Left lung (tissue), 10 donors: ENCODE results near the gene DTD1. TPM values are rescaled to one million over a fixed set of nuclear protein-coding genes. Genes with fewer than 3 reads are reported as not detected.

Source experiments
- ATAC-seq: fragments of 200-7000 bp; cut with Tn5 transposase; one replicate; pipeline ENCODE4 v1.9.1; 2020; ENCODE audit warnings: moderate library complexity
- DNase-seq, 4 donors: peaks; one replicate each; pipeline ENCODE4 v3.0.0-alpha.2; 2013 to 2020
- H3K27ac ChIP-seq, 2 donors: fragments of 200-600 bp; sonication (generic) in 1 of 2; one replicate each; pipeline versions ENCODE4 v1.5.0 to v1.8.0; 2020 to 2021
- H3K27me3 ChIP-seq, 2 donors: fragments of 200-600 bp; sonication (generic) in 1 of 2; one replicate each; pipeline versions ENCODE4 v1.5.0 to v1.8.0; 2020 to 2021
- H3K36me3 ChIP-seq, 2 donors: fragments of 200-600 bp; sonication (generic) in 1 of 2; one replicate each; pipeline versions ENCODE4 v1.5.0 to v1.8.0; 2020 to 2021
- H3K4me1 ChIP-seq, 2 donors: fragments of 200-600 bp; one replicate each; pipeline ENCODE4 v1.8.0; 2021
- H3K4me3 ChIP-seq, 2 donors: fragments of 200-600 bp; sonication (generic) in 1 of 2; one replicate each; pipeline versions ENCODE4 v1.5.0 to v1.8.0; 2020 to 2021; ENCODE audit warnings: mild to moderate bottlenecking in 1 of 2
- H3K9me3 ChIP-seq, 2 donors: fragments of 200-600 bp; sonication (generic) in 1 of 2; one replicate each; pipeline versions ENCODE4 v1.5.0 to v1.8.0; 2020 to 2021
- CTCF ChIP-seq, 2 donors: fragments of 200-600 bp; sonication (generic) in 1 of 2; IDR thresholded peaks; one replicate each; pipeline versions ENCODE4 v1.5.0 to v1.8.0; 2021; ENCODE audit warnings: antibody characterized with exemption in 2 of 2
- intact Hi-C, 2 donors: fragments of 100-400 bp; cut with DNase I; formaldehyde crosslinking; loops; one replicate each; pipeline versions ENCODE4 v1.11.2 to v1.14.2; 2022
- polyA plus RNA-seq, 6 donors: library from polyadenylated mRNA; unstranded; fragments of 120-200 nt; gene quantifications; one replicate each; pipeline ENCODE4 v1.2.1, GENCODE V29; 2013; ENCODE audit not compliant: insufficient read length in 6 of 6
- total RNA-seq, 2 donors: library from RNA; stranded (reverse); fragmentation: NEBNext Ultra II Directional; extraction: Animal tissue kit (Norgen Biotek cat#: 25700); gene quantifications; one replicate each; pipeline ENCODE4 v1.2.1, GENCODE V29; 2021
- donor health status: DM: no; HTN: yes; CAD: no.
- donor health status: DM: no; HTN: no; CAD: no.

DTD1 gene
- total and polyA plus RNA-seq, 8 donors = 14.8 to 27.5 (median 25.6) TPM

GRCh38 chr20:18684775-18685174 lies 96.9 kb downstream of the DTD1 start:
- Histone ChIP-seq H3K4me1 (no peaks in the 10 kb centered on the region), H3K36me3 (no peaks in the 10 kb centered on the region), H3K9me3 (no peaks in the 10 kb centered on the region), H3K27me3 (no peaks in the 10 kb centered on the region), H3K4me3 (no peak overlapping the region), H3K27ac (no peak overlapping the region)
- DNase-seq (no peak), ATAC-seq (no peak)
- no peak for TF ChIP-seq CTCF (IDR thresholded peaks at IDR 0.05)
- intact Hi-C loops = no loop called here

GRCh38 chr20:18685406-18685805 lies 97.6 kb downstream of the DTD1 start:
- TF ChIP-seq CTCF (IDR thresholded peaks at IDR 0.05) = no peak
- Histone ChIP-seq H3K27ac (no peak overlapping the region), H3K4me3 (no peak overlapping the region), H3K36me3 (no peaks in the 10 kb centered on the region), H3K9me3 (no peaks in the 10 kb centered on the region), H3K27me3 (no peaks in the 10 kb centered on the region), H3K4me1 (no peaks in the 10 kb centered on the region)
- DNase-seq = no peak
- ATAC-seq = no peak
- intact Hi-C loops = no loop called here

- H3K4me1 ChIP-seq = no peaks in the 10 kb centered on the region
- no peak overlapping the region for H3K4me3 ChIP-seq
- TF ChIP-seq CTCF (IDR thresholded peaks at IDR 0.05) = no peak
- DNase-seq = no peak
- no peaks in the 10 kb centered on the region for H3K36me3 ChIP-seq
- no peak overlapping the region for H3K27ac ChIP-seq
- no peaks in the 10 kb centered on the region for H3K9me3 ChIP-seq
- ATAC-seq = no peak
- intact Hi-C loops = no loop called here
- no peaks in the 10 kb centered on the region for H3K27me3 ChIP-seq
Measured at GRCh38 chr20:18686696-18687095, 98.8 kb downstream of the DTD1 start.

GRCh38 chr20:18688676-18689075 lies 100.8 kb downstream of the DTD1 start:
- Histone ChIP-seq H3K4me3 (no peak overlapping the region), H3K9me3 (no peaks in the 10 kb centered on the region), H3K36me3 (no peaks in the 10 kb centered on the region), H3K27ac (no peak overlapping the region), H3K27me3 (no peaks in the 10 kb centered on the region), H3K4me1 (no peaks in the 10 kb centered on the region)
- intact Hi-C loops = no loop called here
- ATAC-seq = peak; percentile 90
- DNase-seq = peak in 1 of 4 donors; percentile 44
- TF ChIP-seq CTCF (IDR thresholded peaks at IDR 0.05) = no peak

DNA sequence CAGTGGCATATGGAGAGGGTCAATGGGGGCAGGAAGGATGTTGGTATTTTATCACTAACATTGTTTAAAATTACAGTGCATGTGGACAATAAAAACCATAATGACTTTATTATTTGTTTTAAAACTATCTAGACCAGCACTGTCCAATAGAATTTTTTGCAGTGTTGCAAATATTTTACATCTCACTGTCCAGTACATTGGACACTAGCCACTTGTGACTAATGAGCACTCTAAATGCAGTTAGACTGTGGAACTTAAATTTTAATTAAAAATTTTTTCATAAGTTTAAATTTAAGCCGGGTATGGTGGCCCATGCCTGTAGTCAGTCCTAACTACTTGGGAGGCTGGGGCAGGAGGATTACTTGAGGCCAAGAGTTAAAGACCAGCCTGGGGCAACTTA lies 101.7 kb downstream of the DTD1 start:
- Histone ChIP-seq H3K4me3 (no peak overlapping the region), H3K27me3 (no peaks in the 10 kb centered on the region), H3K27ac (no peak overlapping the region), H3K9me3 (no peaks in the 10 kb centered on the region), H3K4me1 (no peaks in the 10 kb centered on the region), H3K36me3 (no peaks in the 10 kb centered on the region)
- DNase-seq (no peak), ATAC-seq (no peak)
- intact Hi-C loops = no loop called here
- no peak for TF ChIP-seq CTCF (IDR thresholded peaks at IDR 0.05)
